Measurements from ENCODE around the gene PCNX1.
"Not testable (repeated sequence)": the region's sequence is repeated elsewhere in the genome, so short reads cannot be mapped to it uniquely, and the experiment has no call there.

Gene PCNX1

DNA sequence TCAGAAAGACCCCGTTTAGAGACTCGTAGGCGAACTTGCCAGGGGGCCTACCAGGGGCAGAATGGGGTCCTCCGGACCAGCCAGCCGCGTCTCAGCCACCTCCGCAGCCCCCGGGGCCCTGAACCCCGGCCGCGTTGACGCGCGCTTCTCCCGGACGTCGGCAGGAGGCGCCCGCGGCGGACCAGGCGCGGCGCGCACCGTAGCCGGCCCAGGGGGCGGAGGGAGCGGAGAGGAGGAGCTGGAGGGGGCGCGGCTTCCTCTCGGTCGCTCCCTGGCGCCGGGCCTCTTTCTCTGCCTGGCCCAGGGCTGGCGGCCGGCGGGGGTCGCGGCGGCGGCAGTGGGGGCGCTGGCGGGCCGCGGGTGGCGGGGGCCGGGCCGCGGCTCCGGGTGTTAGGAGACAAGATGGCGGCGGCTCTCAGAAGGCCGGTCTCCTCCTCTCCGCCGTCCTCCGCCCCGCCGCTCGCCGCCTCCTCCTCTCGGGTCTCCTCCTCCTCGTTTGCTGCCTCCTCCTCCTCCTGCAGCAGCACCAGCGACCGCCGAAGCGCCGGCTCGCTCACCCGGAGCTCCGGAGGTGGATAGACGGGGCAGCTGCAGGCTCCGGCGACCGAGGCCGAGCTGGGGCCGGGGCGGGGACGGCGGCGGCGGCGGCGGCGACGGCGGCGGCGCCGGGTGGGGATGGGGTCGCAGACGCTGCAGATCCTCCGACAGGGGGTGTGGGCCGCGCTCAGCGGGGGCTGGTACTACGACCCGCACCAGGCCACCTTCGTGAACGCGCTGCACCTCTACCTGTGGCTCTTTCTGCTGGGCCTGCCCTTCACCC is at the start of gene PCNX1:
Gene PCNX1, plus strand, starts transcription at position 284 of the 820 bp plus-strand sequence. Its CDS starts 392 bp downstream, at position 676.
- peak; percentile 69 to 75 for DNase-seq

DNA sequence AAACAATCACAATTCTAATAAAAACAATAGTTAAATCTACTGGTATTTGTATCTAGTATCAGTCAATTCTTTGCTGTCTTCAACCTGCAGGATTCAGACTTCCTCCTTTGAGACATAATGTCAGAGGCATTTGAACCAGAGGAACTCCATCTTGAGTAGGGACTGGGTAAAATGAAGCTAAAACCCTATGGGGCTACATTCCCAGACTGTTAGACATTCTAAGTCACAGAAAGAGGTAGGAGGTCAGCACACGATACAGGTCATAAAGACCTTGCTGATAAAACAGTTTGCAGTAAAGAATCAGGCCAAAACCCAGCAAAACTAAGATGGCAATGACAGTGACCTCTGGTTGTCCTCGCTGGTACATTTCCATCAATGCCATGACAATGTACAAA is 49.8 kb upstream of the PCNX1 start:
- no peak for DNase-seq

- no peak for DNase-seq
Observed at GRCh38 chr14:70858641-70859040, 48.6 kb upstream of the PCNX1 start.

GRCh38 chr14:70866992-70867391 is 40.3 kb upstream of the PCNX1 start:
- not testable (repeated sequence) for DNase-seq

DNA sequence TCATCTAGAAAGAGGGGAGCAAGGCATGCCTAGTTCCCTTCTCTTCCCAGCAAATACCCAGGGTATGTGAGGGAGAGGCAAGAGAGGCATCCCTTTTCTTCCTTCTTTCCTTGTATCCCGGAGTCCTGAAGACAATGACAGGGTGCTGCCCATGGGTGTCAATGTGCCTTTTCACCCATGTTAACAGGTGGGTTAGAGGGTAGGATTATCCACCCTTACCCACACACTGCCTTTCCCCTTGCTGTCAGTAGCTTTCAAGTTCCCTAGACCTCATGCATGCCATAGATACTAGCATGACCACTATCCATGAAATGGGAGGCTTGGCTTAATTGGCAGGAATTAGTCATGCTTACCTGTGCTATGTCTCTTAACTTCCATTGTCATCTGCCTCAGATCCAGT is 36.3 kb upstream of the PCNX1 start:
- no peak for DNase-seq

- no peak for DNase-seq
Observed at GRCh38 chr14:70871863-70872677, 35.2 kb upstream of the PCNX1 start.

- DNase-seq, result no peak
Observed at GRCh38 chr14:70872678-70873020, 34.6 kb upstream of the PCNX1 start.

DNA sequence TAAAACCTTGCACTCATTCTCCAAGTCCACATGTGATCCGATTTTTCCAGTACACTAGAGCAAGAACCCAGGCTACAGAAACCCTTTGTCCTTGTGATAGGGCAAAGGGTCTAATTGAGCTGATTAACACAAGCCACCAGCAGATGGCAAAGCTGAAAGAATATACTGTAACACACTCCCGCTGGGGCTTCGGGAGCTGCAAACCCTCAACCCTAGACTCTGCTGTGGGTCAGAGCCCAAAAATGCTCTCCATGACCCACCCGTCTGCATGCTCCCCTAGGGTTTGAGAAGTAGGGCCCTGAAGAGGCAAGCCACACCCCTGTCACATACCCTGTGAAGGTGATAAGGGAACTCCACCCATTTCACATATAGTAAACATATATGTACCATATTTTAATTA is 33.6 kb upstream of the PCNX1 start:
- peak in 1 of 2 experiments; percentile 11 for DNase-seq

DNA sequence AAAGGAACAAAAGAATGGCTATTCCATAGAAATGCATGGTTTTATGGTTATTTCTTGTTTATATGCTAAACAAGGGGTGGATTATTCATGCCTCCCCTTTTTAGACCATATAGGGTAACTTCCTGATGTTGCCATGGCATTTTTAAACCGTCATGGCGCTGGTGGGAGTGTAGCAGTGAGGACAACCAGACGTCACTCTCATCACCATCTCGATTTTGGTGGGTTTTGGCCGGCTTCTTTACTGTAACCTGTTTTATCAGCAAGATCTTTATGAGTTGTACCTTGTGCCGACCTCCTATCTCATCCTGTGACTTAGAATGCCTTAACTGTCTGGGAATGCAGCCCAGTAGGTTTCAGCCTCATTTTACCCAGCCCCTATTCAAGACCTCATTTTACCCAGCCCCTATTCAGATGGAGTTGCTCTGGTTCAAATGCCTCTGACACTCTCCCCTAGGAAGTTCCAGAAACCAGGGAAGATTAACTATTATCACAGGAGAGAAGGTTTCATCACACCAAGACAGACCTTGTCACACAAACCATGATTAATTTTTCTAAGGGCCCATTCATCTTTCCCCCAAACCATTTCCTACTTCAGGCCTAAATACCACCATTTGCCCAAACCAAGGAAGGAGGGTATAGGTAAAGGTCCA is 31.3 kb upstream of the PCNX1 start:
- not testable (repeated sequence) for DNase-seq

GRCh38 chr14:70879448-70879847 is 27.8 kb upstream of the PCNX1 start:
- DNase-seq, result peak; percentile 38 to 40

GRCh38 chr14:70880888-70881287 is 26.4 kb upstream of the PCNX1 start:
- DNase-seq, result not testable (repeated sequence)

GRCh38 chr14:70881549-70882177 is 25.6 kb upstream of the PCNX1 start:
- peak; percentile 41 to 48 for DNase-seq

GRCh38 chr14:70882776-70883492 is 24.3 kb upstream of the PCNX1 start:
- peak; percentile 99 for DNase-seq

DNA sequence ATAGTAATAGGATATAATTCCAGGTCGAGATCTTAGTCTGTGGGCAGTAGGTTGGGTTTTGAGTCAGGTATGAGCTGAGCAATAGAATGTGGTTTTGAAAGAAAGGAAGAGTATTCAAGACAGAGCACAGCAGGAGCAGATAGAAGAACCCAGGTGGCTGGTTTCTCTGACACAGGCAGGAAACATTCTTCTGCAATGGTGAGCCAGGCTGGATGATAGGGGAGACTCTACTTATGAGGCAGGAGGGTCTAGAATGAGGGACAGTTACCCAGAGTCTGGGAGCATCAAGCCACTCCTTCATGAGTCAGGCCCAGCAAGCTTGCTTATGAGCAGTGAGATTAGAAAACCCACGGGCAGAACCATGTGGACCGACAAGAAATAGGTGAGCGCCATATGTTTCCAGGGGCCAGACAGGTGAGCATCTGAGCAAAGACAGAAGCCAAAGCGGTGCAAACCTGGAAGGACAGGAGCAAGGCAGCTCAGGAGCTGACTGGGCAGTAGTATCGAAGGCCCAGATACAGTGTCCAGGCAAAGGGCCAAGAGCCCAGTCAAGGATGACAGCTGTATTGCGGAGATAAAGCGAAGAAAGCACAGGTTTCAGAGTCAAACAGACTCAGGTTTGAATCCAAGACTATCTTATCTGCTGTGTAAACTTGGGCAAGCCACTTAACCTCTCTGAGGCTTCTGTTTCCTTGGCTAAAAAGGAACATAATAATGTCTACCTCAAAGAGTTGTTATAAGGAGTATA is 22.5 kb upstream of the PCNX1 start:
- DNase-seq, result no peak

- DNase-seq, result no peak
Observed at GRCh38 chr14:70885343-70886022, 21.8 kb upstream of the PCNX1 start.

DNA sequence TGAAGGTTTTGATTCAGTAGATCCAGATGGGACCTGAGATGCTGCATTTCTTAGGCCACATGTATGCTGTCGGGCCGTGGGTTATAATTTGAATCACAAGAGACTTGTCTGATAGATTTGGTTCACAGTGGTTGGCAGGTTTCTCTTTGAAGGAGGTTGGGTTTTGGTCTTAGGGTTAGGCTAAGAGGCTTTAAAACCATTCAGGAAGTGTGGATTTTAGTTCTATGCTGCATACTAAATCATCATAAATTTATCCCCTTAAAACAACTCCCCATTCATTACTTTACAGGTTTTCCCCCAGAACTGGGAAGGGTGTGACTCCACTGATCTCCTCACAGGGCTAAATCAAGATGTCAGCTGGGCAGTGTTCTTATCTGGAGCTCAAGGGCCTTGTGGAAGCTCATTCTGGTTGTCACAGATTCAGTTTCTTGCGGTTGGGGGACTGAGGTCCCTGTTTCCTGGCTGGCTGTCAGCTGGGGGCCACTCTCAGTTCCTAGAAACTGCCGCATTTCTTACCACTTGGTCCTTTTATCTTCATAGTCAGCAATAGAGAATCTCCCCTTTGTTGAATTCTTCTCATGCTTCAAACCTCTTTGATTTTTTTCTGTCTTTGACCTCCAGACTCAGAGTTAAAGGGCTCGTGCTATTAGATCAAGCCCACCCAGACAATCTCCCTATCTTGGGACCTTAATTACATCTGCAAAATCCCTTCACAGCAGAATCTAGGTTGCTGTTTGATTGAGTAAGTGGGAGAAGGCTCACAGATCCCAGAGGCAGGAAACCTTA is 20.6 kb upstream of the PCNX1 start:
- peak; percentile 75 to 77 for DNase-seq

GRCh38 chr14:70887207-70887681 is 20.0 kb upstream of the PCNX1 start:
- peak in 1 of 2 experiments; percentile 23 for DNase-seq

- DNase-seq, result no peak
Observed at GRCh38 chr14:70887737-70888499, 19.3 kb upstream of the PCNX1 start.

GRCh38 chr14:70888681-70889175 is 18.5 kb upstream of the PCNX1 start:
- peak; percentile 35 to 68 for DNase-seq

Data from AML-193 (cell line).